Left cardiac atrium (tissue), 4 donors: Measurements from ENCODE around the gene ALDH1B1. TPM values are rescaled to one million over a fixed set of nuclear protein-coding genes. Genes with fewer than 3 reads are reported as not detected.

ENCODE experiments used
- ATAC-seq, 2 donors: fragments of 200-7000 bp; cut with Tn5 transposase; one replicate each; pipeline ENCODE4 v1.9.1; 2020; ENCODE audit warnings: mild to moderate bottlenecking in 2 of 2, moderate library complexity in 2 of 2
- DNase-seq: peaks from one replicate; pipeline ENCODE4 v3.0.0-alpha.2; 2020
- intact Hi-C, 2 donors: fragments of 100-400 bp; cut with DNase I; formaldehyde crosslinking; loops; one replicate each; pipeline versions ENCODE4 v1.14.1 to v1.15.1; 2022 to 2023
- total RNA-seq, 2 donors: library from RNA; stranded (reverse); fragmentation: NEBNext Ultra II Directional; extraction: Animal tissue kit (Norgen Biotek cat#: 25700); gene quantifications; one replicate each; pipeline ENCODE4 v1.2.1, GENCODE V29; 2021
- donor health status: DM: no; HTN: yes; CAD: no.
- donor health status: DM: no; HTN: yes; CAD: no; lungs with severe emphysema.
- donor health status: DM: yes; HTN: yes; CAD: no.
- donor health status: Dilated cardiomyopathy.

The ALDH1B1 gene
- total RNA-seq, 2 donors from 2014 or later, result 19.4 to 21.0 TPM

- DNase-seq, result no peak
- peak; percentile 79 to 89 for ATAC-seq
- intact Hi-C loops, result no loop called here
Measured at GRCh38 chr9:38423973-38424843, 31.7 kb downstream of the ALDH1B1 start, which contains the start of gene IGFBPL1. Gene IGFBPL1 (minus strand): TSS chr9:38424454. CDS start chr9:38424424, 30 bp downstream.

GRCh38 chr9:38424918-38425317 lies 32.4 kb downstream of the ALDH1B1 start:
- intact Hi-C loops, result no loop called here
- DNase-seq (no peak), ATAC-seq (no peak)

GRCh38 chr9:38428062-38428461 lies 35.6 kb downstream of the ALDH1B1 start:
- ATAC-seq (no peak), DNase-seq (no peak)
- intact Hi-C loops, result no loop called here

GRCh38 chr9:38431116-38431515 lies 38.6 kb downstream of the ALDH1B1 start:
- DNase-seq (no peak), ATAC-seq (no peak)
- intact Hi-C loops, result no loop called here

- intact Hi-C loops, result no loop called here
- ATAC-seq (no peak), DNase-seq (no peak)
Measured at GRCh38 chr9:38432922-38433510, 40.5 kb downstream of the ALDH1B1 start.

GRCh38 chr9:38434365-38434764 lies 41.9 kb downstream of the ALDH1B1 start:
- intact Hi-C loops, result no loop called here
- no peak for DNase-seq
- no peak for ATAC-seq

- DNase-seq, result no peak
- intact Hi-C loops, result no loop called here
Measured at GRCh38 chr9:38434853-38435252, 42.4 kb downstream of the ALDH1B1 start.

GRCh38 chr9:38435521-38435920 lies 43.0 kb downstream of the ALDH1B1 start:
- intact Hi-C loops, result no loop called here
- ATAC-seq, result no peak
- DNase-seq, result no peak

More at GRCh38 chr9:38434853-38435252, 42.4 kb downstream of the ALDH1B1 start:
- ATAC-seq, result peak in 1 of 2 donors; percentile 30

GRCh38 chr9:38436708-38437107 lies 44.2 kb downstream of the ALDH1B1 start:
- intact Hi-C loops, result no loop called here
- ATAC-seq, result no peak
- no peak for DNase-seq

GRCh38 chr9:38437193-38437823 lies 44.8 kb downstream of the ALDH1B1 start:
- intact Hi-C loops, result no loop called here
- ATAC-seq (no peak), DNase-seq (no peak)

GRCh38 chr9:38439291-38439915 lies 46.9 kb downstream of the ALDH1B1 start:
- intact Hi-C loops, result no loop called here
- no peak for ATAC-seq
- DNase-seq, result no peak

GRCh38 chr9:38439916-38440301 lies 47.4 kb downstream of the ALDH1B1 start:
- DNase-seq (no peak), ATAC-seq (no peak)
- intact Hi-C loops, result no loop called here

GRCh38 chr9:38440516-38440915 lies 48.0 kb downstream of the ALDH1B1 start:
- intact Hi-C loops, result no loop called here
- no peak for DNase-seq
- ATAC-seq, result no peak

- intact Hi-C loops, result no loop called here
- no peak for ATAC-seq
- DNase-seq, result no peak
Measured at GRCh38 chr9:38441347-38442085, 49.0 kb downstream of the ALDH1B1 start.

- intact Hi-C loops, result no loop called here
- ATAC-seq (peak in 1 of 2 donors; percentile 58), DNase-seq (no peak)
Measured at GRCh38 chr9:38442473-38443096, 50.1 kb downstream of the ALDH1B1 start.

- no peak for DNase-seq
- intact Hi-C loops, result no loop called here
- ATAC-seq, result peak in 1 of 2 donors; percentile 88
Measured at GRCh38 chr9:38443181-38443580, 50.7 kb downstream of the ALDH1B1 start.

GRCh38 chr9:38443597-38443996 lies 51.1 kb downstream of the ALDH1B1 start:
- DNase-seq (no peak), ATAC-seq (no peak)
- intact Hi-C loops, result no loop called here

GRCh38 chr9:38445154-38446043 lies 52.9 kb downstream of the ALDH1B1 start:
- intact Hi-C loops, result no loop called here
- no peak for ATAC-seq
- DNase-seq, result no peak
